UCSD-AML1 (cell line): Measurements from ENCODE around the gene TULP1.

Experiments used
- DNase-seq: peaks from one replicate; lab custom pipeline; 2025; ENCODE audit not compliant: unreplicated experiment; lab: John Stamatoyannopoulos, UW

TULP1 gene

GRCh38 chr6:35484921-35485392 is 27.7 kb downstream of the TULP1 start:
- no peak for DNase-seq

- no peak for DNase-seq
Measured at GRCh38 chr6:35483893-35484645, 28.6 kb downstream of the TULP1 start.

- no peak for DNase-seq
Measured at GRCh38 chr6:35483490-35483889, 29.2 kb downstream of the TULP1 start.

GRCh38 chr6:35483062-35483461 is 29.6 kb downstream of the TULP1 start:
- DNase-seq, result no peak

GRCh38 chr6:35481226-35481625 is 31.5 kb downstream of the TULP1 start:
- no peak for DNase-seq

- DNase-seq, result no peak
Measured at GRCh38 chr6:35480176-35480575, 32.5 kb downstream of the TULP1 start.

- no peak for DNase-seq
Measured at GRCh38 chr6:35478259-35478658, 34.4 kb downstream of the TULP1 start.

- DNase-seq, result no peak
Measured at GRCh38 chr6:35477551-35478179, 35.0 kb downstream of the TULP1 start.

GRCh38 chr6:35477028-35477427 is 35.7 kb downstream of the TULP1 start:
- no peak for DNase-seq

GRCh38 chr6:35476004-35476403 is 36.7 kb downstream of the TULP1 start:
- DNase-seq, result no peak

GRCh38 chr6:35475573-35475972 is 37.1 kb downstream of the TULP1 start:
- no peak for DNase-seq

- DNase-seq, result no peak
Measured at GRCh38 chr6:35474942-35475570, 37.6 kb downstream of the TULP1 start.

- no peak for DNase-seq
Measured at GRCh38 chr6:35474131-35474941, 38.4 kb downstream of the TULP1 start.

GRCh38 chr6:35473850-35474130 is 38.9 kb downstream of the TULP1 start:
- DNase-seq, result no peak

GRCh38 chr6:35473075-35473849 is 39.4 kb downstream of the TULP1 start:
- no peak for DNase-seq

- no peak for DNase-seq
Measured at GRCh38 chr6:35471836-35472345, 40.8 kb downstream of the TULP1 start.

- DNase-seq, result no peak
Measured at GRCh38 chr6:35470663-35471120, 42.0 kb downstream of the TULP1 start.

GRCh38 chr6:35469751-35470662 is 42.7 kb downstream of the TULP1 start:
- no peak for DNase-seq

- DNase-seq, result no peak
Measured at GRCh38 chr6:35468980-35469750, 43.5 kb downstream of the TULP1 start.
